SIG-M5 treated with dmso at 0.1 percent for 504 hours (cell line): ENCODE measurements around the gene PRDM16.

Experiments
- DNase-seq: peaks from one replicate; lab custom pipeline; 2025; ENCODE audit not compliant: unreplicated experiment; lab: John Stamatoyannopoulos, UW

Gene PRDM16

DNA sequence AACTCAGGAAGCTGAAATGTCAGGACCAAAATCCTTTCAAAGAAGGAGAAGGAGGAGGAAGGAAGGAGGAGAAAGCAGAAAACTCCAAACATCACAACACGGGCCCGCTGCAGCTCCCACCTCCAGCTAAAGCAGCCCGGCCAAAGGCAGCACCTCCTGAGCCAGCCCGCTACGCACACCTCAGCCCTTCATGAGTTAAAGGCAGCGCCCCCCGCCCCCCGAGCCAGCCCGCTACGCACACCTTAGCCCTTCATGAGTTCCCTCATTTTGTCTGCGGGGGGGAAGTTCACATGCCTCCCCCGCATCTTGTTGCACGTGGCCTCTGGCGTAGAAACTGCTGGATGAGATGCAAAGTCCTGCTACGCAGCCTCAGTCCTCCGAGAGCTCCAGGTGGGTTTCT is 294.8 kb downstream of the PRDM16 start:
- DNase-seq: no peak

DNA sequence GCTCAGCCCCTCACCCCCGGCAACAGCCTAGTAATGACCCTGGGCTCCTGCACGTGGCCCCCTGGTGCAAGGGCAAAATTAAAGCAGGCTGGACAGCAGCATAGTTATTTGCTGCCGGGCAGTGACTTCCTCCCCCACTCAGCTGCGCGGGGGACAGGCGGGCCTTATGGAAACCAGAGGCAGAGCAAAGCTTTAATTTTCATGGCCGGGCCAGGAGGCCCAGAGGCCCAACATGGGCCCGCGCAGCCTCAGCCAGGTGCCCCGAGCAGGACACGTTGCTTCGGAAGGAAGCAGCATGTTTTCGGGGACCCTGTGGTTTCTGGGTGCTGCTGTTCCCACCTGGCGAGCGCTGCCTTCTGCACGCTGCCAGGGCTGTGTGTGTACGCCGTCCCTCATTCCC is 295.5 kb downstream of the PRDM16 start:
- no peak for DNase-seq

DNA sequence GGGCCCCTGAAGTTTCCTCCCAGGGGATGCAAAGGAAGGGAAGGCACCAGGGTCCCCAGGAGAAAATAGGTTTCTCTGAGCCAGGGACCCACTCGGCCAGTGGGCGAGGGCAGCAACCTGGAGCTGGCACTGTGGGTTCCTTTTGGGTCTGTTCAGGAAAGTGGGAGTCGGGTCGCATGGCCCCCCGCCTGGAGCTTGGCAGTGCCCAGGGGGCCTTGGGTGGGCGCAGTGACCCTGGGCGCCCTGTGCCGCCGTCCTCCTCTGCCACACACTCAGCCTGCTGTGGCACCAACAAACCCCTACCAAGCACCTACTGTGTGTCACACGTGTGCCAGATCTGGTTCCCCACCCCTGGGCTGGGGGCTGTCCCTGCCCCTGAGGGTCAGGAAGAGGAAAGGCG is 296.0 kb downstream of the PRDM16 start:
- DNase-seq: no peak

DNA sequence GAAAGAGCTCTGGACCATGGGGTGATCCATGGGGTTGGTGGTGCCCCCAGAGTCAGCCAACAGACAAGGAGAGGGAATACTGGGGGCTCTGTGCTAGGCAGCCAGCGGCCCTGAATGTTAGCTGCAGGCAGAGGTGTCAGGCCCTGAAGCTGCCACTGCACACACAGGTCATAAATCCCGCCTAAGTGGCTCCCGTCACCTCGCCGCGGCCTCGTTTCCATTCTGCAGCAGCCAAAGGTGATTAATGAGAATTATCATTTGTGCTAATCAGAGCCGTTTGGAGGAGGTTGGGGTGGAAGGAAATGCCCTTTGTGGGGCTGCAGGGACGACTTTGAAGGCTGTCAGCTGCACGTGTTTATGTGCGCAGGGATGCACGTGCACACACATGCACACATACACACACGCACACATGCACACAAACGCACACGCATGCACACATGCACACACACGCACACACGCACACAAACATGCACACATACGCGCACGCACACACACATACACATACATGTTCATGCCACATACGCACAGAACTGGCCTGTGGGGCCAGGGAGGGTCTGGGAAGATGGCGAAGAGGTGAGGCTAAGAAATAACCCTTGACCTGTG is 296.6 kb downstream of the PRDM16 start:
- no peak for DNase-seq

DNA sequence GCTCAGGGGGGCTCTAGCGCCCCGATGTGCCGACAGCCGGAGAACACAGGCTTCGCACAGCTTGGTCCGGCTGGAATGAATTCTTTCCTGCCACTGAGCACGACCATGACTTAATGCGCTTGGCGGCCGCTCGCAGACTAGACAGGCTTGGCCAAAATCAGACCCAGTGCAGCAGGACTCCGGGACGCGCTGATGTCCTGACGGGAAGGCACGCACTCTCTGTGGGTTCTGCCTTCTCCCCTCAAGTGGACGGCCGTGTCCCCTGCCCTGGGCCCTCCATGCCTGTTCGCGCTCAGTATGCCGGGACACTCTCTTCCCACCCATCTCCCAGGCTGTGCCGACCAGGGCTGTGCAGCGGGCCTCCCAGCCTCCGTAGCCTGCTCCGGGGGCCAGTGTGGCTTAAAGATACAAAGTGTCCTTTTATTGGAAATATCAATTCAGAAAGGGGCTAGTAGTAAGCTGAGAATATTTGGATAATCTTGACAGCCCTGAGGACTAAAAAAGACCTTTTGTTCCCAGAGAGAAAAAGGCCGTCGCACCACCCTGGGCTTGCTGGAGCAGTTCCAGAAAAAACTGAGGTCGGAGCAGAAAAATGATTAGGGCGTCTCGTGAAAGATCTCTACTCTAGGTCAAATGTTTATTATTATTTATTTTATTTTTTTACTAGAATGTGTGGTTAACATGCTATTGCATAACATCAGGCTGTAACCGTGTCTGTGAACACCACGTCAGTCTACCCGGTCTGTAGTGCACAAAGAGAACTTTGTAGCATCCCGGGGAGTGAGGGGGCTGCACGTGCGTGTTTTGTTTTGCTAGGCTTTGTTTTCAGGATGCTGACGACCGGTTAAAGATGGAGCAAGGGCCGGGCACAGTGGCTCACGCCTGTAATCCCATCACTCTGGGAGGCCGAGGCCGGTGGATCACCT is 297.4 kb downstream of the PRDM16 start:
- DNase-seq: no peak

DNA sequence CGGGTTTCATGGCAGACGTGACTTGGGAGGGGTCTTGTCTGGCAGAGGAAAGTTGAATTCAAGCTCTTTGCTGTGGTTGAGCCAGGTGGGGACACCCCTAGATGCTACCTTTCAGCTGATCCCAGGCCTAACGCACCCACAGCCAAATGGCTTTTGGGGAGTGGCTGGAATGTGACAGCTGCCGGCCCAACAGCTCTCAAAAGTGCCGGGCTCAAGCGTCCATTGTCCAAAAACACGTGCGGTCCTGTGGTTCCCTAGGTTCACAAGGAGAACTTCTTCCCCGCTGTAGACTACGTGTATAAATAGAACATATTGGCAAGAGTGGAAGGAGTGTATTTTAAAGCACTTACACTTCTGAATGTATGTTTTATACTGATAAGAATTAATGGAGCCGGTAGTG is 298.4 kb downstream of the PRDM16 start:
- DNase-seq: no peak

GRCh38 chr1:3368059-3368458 is 299.1 kb downstream of the PRDM16 start:
- no peak for DNase-seq

DNA sequence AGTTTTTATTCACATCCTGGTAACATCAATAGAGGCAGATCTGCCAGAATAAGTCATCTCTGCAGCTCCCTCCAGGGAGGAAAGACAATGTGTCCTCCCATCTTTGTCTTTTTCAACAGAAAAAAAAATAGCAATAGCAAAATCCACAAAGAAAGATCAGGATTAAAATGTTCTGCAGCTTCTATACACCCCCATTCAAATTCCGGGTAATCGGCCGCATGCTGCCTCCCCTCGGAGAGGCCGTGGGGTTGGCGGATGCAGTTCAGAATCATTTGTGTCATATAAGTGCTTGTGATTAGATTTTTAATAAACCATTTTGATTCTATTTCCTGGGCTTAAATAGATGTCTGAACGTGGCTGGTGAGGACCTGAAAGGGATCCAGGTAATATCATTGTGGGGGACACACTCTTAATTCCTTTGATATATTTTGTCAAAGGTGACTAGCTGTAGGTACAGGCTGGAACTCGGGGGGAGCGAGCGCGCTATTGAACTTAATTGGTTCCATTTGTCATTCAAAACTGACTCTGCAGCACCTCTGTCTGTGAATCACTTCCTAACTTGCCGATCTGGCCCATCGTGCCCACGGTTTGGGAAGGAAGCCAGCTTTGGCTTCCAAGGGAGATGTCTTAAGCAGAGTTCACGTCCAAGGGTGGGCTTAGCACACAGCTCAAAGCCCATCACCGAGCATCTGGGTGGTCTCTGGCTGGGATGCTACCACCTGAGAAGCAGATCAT is 299.9 kb downstream of the PRDM16 start:
- no peak for DNase-seq

GRCh38 chr1:3369446-3370076 is 300.6 kb downstream of the PRDM16 start:
- no peak for DNase-seq

DNA sequence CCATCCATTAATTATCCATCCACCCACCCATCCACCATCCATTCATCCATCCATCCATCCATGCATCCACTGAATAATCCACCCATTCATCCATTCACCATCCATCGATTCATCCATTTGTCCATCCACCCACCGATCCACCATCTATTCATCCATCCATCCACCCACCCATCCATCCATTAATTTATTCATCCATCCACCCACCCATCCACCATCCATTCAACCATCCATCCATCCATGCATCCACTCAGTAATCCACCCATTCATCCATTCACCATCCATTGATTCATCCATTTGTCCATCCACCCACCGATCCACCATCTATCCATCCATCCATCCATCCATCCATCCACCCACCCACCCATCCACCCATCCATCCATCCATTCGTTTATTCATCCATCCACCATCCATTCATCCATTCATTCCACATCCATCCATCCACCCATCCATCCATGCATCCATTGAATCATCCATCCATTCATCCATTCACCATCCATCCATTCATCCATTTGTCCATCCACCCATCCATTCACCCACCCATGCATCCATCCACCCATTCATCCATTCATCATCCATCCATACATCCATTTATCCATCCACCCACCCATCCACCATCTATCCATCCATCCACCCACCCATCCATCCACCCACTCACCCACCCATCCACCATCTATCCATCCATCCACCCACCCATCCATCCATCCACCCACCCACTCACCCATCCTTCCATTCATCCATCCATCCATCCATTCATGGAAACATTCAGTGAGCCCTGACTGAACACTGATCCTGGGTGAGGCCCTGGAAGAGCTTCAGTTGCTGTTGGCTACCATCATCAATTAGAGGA is 302.1 kb downstream of the PRDM16 start:
- DNase-seq: no peak

DNA sequence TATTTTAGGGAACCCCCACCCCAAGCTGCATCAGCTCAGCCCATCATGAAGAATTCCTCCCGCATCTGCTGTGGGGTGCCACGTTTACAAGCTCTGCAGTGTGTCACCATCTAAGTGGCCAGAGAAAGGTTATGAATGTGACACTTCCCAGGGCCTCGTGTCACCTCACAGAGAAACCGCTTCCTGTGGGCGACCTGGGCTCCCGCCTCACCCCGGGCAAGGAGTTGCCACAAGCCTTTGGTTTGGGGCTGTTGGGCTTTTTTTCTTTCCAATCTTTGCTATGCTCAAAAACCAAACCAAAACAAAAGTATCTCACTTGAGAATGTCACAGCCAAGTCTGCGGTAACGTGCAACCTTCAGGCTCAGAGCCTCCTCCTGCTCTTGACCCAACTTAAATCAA is 303.3 kb downstream of the PRDM16 start:
- DNase-seq: no peak

GRCh38 chr1:3373175-3373574 is 304.2 kb downstream of the PRDM16 start:
- no peak for DNase-seq

GRCh38 chr1:3373700-3374405 is 304.9 kb downstream of the PRDM16 start:
- DNase-seq: no peak

- DNase-seq: no peak
These were observed 306.2 kb downstream of the PRDM16 start for GRCh38 chr1:3375245-3375644.

- DNase-seq: no peak
These were observed 308.2 kb downstream of the PRDM16 start for GRCh38 chr1:3377166-3377565.

- DNase-seq: no peak
These were observed 308.7 kb downstream of the PRDM16 start for GRCh38 chr1:3377604-3378279.

GRCh38 chr1:3378411-3379208 is 309.6 kb downstream of the PRDM16 start:
- DNase-seq: no peak

DNA sequence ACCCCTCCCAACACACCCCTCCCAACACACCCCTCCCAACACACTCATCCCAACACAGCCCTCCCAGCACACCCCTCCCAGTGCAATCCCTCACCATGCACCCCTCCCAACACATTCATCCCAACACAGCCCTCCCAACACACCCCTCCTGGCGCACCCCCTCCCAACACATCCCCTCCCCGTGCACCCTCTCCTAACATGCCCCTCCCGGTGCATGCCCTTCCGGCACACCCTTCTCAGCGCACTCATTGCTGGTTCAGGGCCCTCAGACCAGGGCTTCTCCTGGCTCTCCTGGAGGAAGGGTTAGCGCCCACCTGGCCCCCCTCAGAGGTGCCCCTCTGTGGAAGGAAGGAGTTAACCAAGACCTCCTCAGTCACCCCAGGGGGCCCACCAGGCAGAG is 310.9 kb downstream of the PRDM16 start:
- no peak for DNase-seq

GRCh38 chr1:3380469-3380868 is 311.5 kb downstream of the PRDM16 start:
- no peak for DNase-seq
